HG03520 (cell line): Measurements from ENCODE around the gene UBA3.

Source experiments
- ATAC-seq: cut with Tn5 transposase; IDR thresholded peaks from one replicate; pipeline ENCODE4 v1.9.1; 2021; ENCODE audit warnings: mild to moderate bottlenecking, moderate library complexity; ENCODE audit not compliant: unreplicated experiment

The UBA3 gene

GRCh38 chr3:69013253-69014021 lies 66.7 kb downstream of the UBA3 start, which contains the start of gene EOGT:
TSS of gene EOGT (minus strand) at chr3:69013684. CDS start at chr3:69009846, 3,838 bp downstream.
- peak; percentile 73 for ATAC-seq

- no peak for ATAC-seq
These were observed 67.3 kb downstream of the UBA3 start for GRCh38 chr3:69012800-69013252.

GRCh38 chr3:69012100-69012799 lies 67.9 kb downstream of the UBA3 start:
- no peak for ATAC-seq

GRCh38 chr3:69011096-69011730 lies 69.0 kb downstream of the UBA3 start:
- no peak for ATAC-seq

GRCh38 chr3:69009559-69010410 lies 70.4 kb downstream of the UBA3 start:
- ATAC-seq = no peak

- no peak for ATAC-seq
These were observed 71.2 kb downstream of the UBA3 start for GRCh38 chr3:69008980-69009379.

GRCh38 chr3:69005791-69006482 lies 74.2 kb downstream of the UBA3 start:
- ATAC-seq = no peak

GRCh38 chr3:69005071-69005790 lies 74.9 kb downstream of the UBA3 start:
- no peak for ATAC-seq
